ENCODE measurements around the gene JAKMIP2. TPM values are rescaled to one million over a fixed set of nuclear protein-coding genes. Genes with fewer than 3 reads are reported as not detected.

The JAKMIP2 gene
- total and polyA plus RNA-seq, 4 donors: 0.13 to 1.9 (median 0.42) TPM; not detected in 1

DNA sequence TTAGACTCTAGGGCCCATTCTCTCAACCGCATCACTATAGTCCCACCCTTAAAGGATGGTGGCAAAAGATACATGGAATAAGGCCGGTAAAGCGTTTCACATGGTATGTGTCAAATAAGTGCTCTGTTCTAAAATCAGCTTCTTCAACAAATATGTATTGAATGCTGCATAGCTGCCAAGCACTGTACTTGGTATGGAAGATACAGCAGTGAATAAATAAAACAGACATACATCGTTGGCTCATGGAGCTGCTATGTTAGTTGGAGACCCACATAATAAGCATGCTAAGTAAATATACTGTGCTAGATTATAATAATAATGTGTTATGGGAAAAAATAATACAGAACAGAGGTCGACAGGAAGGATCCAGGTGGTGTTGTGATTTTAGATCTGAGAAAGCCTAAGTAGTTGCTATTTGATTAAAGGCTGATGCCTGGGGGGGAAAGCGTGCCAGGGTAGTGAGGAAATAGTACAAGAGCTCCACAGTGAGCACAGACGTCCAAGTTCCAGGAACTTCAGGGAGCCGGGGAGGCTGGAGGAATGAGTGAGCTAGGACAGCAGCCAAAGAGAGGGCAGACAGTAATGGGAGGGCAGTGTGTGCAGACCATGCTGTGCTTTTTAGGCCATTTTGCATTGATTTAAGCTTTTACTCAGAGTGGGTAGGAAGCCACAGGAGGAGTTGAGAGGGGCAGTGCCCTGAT is 93.7 kb downstream of the JAKMIP2 start:
- peak; percentile 85 for ATAC-seq (ENCODE audit: low FRiP score)
- WGBS, 2 donors: 27 to 33% methylated on average over 8 of the region's 8 CpGs
- peak; percentile 59 to 76 for DNase-seq
- no peaks in the 10 kb centered on the region for H3K36me3 ChIP-seq (ENCODE audit: control insufficient read depth in 1 of 2, insufficient read depth in 2 of 2, low read length in 1 of 2)
- intact Hi-C loops (cut with DNase I): no loop called here
- H3K9me3 ChIP-seq (ENCODE audit: control insufficient read depth, low read length): no peaks in the 10 kb centered on the region
- H3K27ac ChIP-seq (ENCODE audit: low read depth in 1 of 2, low read length in 2 of 2): no peak overlapping the region
- H3K27me3 ChIP-seq (ENCODE audit: control insufficient read depth in 1 of 2, insufficient read depth in 2 of 2, low read length in 1 of 2): no peaks in the 10 kb centered on the region
- no peak overlapping the region for H3K4me3 ChIP-seq (ENCODE audit: low read length in 2 of 2)
- no peaks in the 10 kb centered on the region for H3K4me1 ChIP-seq (ENCODE audit: control insufficient read depth in 1 of 2, insufficient read depth in 2 of 2, low read length in 2 of 2)

DNA sequence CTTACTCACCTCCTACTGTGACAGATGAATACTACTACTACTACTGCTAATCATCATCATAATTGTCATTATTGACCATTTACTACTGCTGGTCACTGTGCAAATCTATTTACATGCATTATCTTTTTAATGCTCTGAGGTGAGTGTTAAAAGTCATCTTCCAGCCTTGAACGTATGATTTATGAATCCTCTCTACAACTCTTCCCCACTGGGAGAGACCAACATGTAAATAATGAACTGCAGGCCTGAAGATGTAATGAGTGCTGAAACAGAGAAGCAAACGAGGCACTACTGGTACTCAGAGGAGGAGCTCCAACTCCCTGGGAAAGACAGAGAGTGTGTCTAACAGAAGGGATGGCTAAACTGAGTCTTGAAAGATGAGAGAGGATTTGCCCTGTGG is 95.4 kb downstream of the JAKMIP2 start:
- no peaks in the 10 kb centered on the region for H3K4me1 ChIP-seq (ENCODE audit: control insufficient read depth in 1 of 2, insufficient read depth in 2 of 2, low read length in 2 of 2)
- ATAC-seq (ENCODE audit: low FRiP score): no peak
- no peaks in the 10 kb centered on the region for H3K9me3 ChIP-seq (ENCODE audit: control insufficient read depth, low read length)
- no peaks in the 10 kb centered on the region for H3K27me3 ChIP-seq (ENCODE audit: control insufficient read depth in 1 of 2, insufficient read depth in 2 of 2, low read length in 1 of 2)
- no peak for DNase-seq
- intact Hi-C loops (cut with DNase I): no loop called here
- WGBS, 2 donors: 88 to 89% methylated on average over 2 of the region's 2 CpGs
- H3K36me3 ChIP-seq (ENCODE audit: control insufficient read depth in 1 of 2, insufficient read depth in 2 of 2, low read length in 1 of 2): no peaks in the 10 kb centered on the region
- no peak overlapping the region for H3K27ac ChIP-seq (ENCODE audit: low read depth in 1 of 2, low read length in 2 of 2)
- no peak overlapping the region for H3K4me3 ChIP-seq (ENCODE audit: low read length in 2 of 2)

DNA sequence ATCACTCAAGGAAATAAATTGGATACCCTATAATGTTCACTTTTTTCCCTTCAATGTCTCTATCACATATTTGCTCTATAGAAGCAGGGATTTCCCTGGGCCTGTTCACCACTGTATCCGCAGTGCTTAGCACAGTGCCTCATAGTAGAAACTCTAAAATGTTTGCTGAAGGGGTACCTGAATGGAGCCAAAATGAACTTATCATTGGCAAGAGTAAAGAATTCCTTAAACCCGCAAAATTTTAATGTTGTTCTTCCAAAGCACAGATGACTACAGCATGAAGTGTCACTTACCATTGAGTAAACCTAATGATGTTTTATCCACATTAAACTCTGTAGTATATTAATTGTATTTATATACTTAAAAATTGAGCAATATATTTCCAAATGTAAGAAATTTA is 96.1 kb downstream of the JAKMIP2 start:
- ATAC-seq (ENCODE audit: low FRiP score) (no peak), DNase-seq (no peak)
- no peaks in the 10 kb centered on the region for H3K27me3 ChIP-seq (ENCODE audit: control insufficient read depth in 1 of 2, insufficient read depth in 2 of 2, low read length in 1 of 2)
- 49 to 50% methylated on average over 2 of the region's 2 CpGs for WGBS, 2 donors
- no peaks in the 10 kb centered on the region for H3K4me1 ChIP-seq (ENCODE audit: control insufficient read depth in 1 of 2, insufficient read depth in 2 of 2, low read length in 2 of 2)
- H3K9me3 ChIP-seq (ENCODE audit: control insufficient read depth, low read length): no peaks in the 10 kb centered on the region
- intact Hi-C loops (cut with DNase I): no loop called here
- H3K4me3 ChIP-seq (ENCODE audit: low read length in 2 of 2): no peak overlapping the region
- H3K27ac ChIP-seq (ENCODE audit: low read depth in 1 of 2, low read length in 2 of 2): no peak overlapping the region
- no peaks in the 10 kb centered on the region for H3K36me3 ChIP-seq (ENCODE audit: control insufficient read depth in 1 of 2, insufficient read depth in 2 of 2, low read length in 1 of 2)

DNA sequence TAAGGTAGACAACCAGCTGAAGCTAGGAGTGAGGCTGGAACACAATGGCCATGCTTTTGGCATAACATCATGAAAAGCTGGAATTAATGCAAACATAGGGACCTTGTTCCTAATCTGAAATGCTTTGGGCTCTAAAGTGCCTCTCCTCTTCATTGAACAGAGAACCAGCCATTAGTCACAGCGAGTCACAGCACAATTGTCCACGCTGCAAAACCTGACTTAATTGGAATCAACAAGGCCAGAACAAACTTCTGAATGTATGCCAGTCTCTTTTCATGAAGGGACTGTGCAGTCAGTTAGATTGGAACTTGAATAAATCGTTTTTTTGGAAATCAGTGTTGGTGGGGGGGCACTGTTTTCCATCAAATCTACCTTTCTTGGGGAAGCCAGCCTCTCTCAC is 96.5 kb downstream of the JAKMIP2 start:
- no peak overlapping the region for H3K4me3 ChIP-seq (ENCODE audit: low read length in 2 of 2)
- H3K36me3 ChIP-seq (ENCODE audit: control insufficient read depth in 1 of 2, insufficient read depth in 2 of 2, low read length in 1 of 2): no peaks in the 10 kb centered on the region
- no peaks in the 10 kb centered on the region for H3K4me1 ChIP-seq (ENCODE audit: control insufficient read depth in 1 of 2, insufficient read depth in 2 of 2, low read length in 2 of 2)
- intact Hi-C loops (cut with DNase I): no loop called here
- DNase-seq (no peak), ATAC-seq (ENCODE audit: low FRiP score) (no peak)
- H3K27me3 ChIP-seq (ENCODE audit: control insufficient read depth in 1 of 2, insufficient read depth in 2 of 2, low read length in 1 of 2): no peaks in the 10 kb centered on the region
- H3K9me3 ChIP-seq (ENCODE audit: control insufficient read depth, low read length): no peaks in the 10 kb centered on the region
- 62 to 74% methylated on average over 3 of the region's 3 CpGs for WGBS, 2 donors
- H3K27ac ChIP-seq (ENCODE audit: low read depth in 1 of 2, low read length in 2 of 2): no peak overlapping the region

DNA sequence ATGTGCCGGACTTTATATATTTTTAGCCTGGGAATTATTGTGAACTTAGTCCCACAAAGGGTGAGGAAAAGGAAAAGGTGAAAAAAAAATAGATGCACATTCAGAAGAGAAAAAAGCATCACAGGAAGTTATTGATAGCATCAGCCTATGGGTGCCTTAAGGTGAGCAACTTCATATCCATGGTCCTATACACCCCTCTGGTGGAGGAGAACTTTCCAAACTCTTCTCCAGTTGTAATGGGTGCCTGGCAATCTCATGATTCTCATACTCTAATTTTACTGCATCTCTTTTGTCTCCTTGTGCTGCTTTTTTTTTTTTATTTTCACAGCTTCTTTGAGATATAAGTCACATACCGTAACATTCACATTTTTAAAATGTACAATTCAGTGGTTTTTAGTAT is 107.4 kb downstream of the JAKMIP2 start:
- no peaks in the 10 kb centered on the region for H3K36me3 ChIP-seq (ENCODE audit: control insufficient read depth in 1 of 2, insufficient read depth in 2 of 2, low read length in 1 of 2)
- H3K4me1 ChIP-seq (ENCODE audit: control insufficient read depth in 1 of 2, insufficient read depth in 2 of 2, low read length in 2 of 2): no peaks in the 10 kb centered on the region
- intact Hi-C loops (cut with DNase I): no loop called here
- ATAC-seq (ENCODE audit: low FRiP score) (no peak), DNase-seq (no peak)
- no peak overlapping the region for H3K27ac ChIP-seq (ENCODE audit: low read depth in 1 of 2, low read length in 2 of 2)
- H3K9me3 ChIP-seq (ENCODE audit: control insufficient read depth, low read length): no peaks in the 10 kb centered on the region
- no peaks in the 10 kb centered on the region for H3K27me3 ChIP-seq (ENCODE audit: control insufficient read depth in 1 of 2, insufficient read depth in 2 of 2, low read length in 1 of 2)
- no peak overlapping the region for H3K4me3 ChIP-seq (ENCODE audit: low read length in 2 of 2)
- WGBS, 2 donors: 83 to 93% methylated on average over 2 of the region's 2 CpGs

DNA sequence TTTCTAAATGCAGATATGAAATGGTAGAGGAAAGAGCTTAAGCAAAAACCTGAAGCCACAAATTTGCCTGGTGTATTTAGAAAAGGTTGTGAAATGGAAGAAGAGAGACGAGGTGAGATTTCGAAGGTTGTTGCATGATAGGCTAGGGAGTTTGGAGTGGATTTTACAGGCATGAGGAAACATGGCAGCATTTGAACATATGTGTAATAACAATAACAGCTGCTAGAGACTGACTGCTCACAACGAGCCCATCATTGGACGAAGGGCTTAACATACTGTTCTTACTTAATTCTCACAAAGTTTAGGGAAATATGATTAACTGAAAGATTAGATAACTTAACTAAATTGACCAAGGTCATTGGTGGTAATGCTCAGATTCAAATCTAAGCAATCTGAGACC is 108.1 kb downstream of the JAKMIP2 start:
- Histone ChIP-seq H3K36me3 (ENCODE audit: control insufficient read depth in 1 of 2, insufficient read depth in 2 of 2, low read length in 1 of 2) (no peaks in the 10 kb centered on the region), H3K4me1 (ENCODE audit: control insufficient read depth in 1 of 2, insufficient read depth in 2 of 2, low read length in 2 of 2) (peaks cover 0 to 1% of the 10 kb centered on the region in 2 donors), H3K4me3 (ENCODE audit: low read length in 2 of 2) (no peak overlapping the region), H3K9me3 (ENCODE audit: control insufficient read depth, low read length) (no peaks in the 10 kb centered on the region), H3K27ac (ENCODE audit: low read depth in 1 of 2, low read length in 2 of 2) (no peak overlapping the region), H3K27me3 (ENCODE audit: control insufficient read depth in 1 of 2, insufficient read depth in 2 of 2, low read length in 1 of 2) (no peaks in the 10 kb centered on the region)
- WGBS, 2 donors: 88% methylated on average over 4 of the region's 4 CpGs
- intact Hi-C loops (cut with DNase I): no loop called here
- ATAC-seq (ENCODE audit: low FRiP score): no peak
- DNase-seq: no peak

DNA sequence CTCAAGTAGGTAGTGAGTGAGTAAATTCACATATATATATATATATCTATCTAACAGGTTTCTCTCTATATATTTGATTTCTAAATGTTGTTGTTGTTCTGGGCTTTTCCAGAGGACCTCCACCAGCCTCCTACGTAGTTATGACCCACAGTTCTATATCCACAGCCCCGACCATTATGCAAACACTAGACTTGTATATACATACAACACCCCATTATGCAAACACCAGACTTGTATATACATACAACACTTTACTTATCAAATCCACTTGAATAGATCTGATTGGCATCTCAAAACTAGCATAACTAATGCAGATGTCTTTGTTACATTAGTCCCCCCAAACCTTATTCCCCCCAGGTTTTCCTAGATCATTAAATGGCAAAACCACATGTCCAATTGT is 108.7 kb downstream of the JAKMIP2 start:
- DNase-seq (no peak), ATAC-seq (ENCODE audit: low FRiP score) (no peak)
- Histone ChIP-seq H3K4me1 (ENCODE audit: control insufficient read depth in 1 of 2, insufficient read depth in 2 of 2, low read length in 2 of 2) (peaks cover 1 to 6% of the 10 kb centered on the region in 2 donors), H3K4me3 (ENCODE audit: low read length in 2 of 2) (no peak overlapping the region), H3K27ac (ENCODE audit: low read depth in 1 of 2, low read length in 2 of 2) (no peak overlapping the region), H3K36me3 (ENCODE audit: control insufficient read depth in 1 of 2, insufficient read depth in 2 of 2, low read length in 1 of 2) (no peaks in the 10 kb centered on the region), H3K27me3 (ENCODE audit: control insufficient read depth in 1 of 2, insufficient read depth in 2 of 2, low read length in 1 of 2) (no peaks in the 10 kb centered on the region), H3K9me3 (ENCODE audit: control insufficient read depth, low read length) (no peaks in the 10 kb centered on the region)
- WGBS, 2 donors: 93 to 94% methylated on average over 2 of the region's 2 CpGs
- intact Hi-C loops (cut with DNase I): no loop called here

DNA sequence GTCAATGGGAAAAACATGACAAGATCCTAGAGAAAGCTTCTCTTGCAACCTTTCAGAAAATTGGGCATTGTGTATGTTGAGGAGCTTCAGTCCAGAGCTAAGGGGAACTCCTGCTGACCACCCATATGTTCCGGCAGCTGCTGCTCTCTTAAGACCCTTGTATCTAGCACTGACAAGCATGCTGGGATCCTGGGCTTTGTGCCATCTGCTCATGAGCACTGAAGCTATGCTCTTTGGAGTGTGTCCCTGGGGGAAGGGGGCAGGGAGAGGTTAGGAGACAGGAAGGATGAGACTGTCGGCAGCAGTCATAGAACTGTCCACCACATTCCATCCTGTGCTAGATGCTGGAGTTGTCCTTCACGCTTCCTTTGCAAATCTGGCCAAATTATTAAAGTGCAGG is 109.3 kb downstream of the JAKMIP2 start:
- Histone ChIP-seq H3K9me3 (ENCODE audit: control insufficient read depth, low read length) (no peaks in the 10 kb centered on the region), H3K4me1 (ENCODE audit: control insufficient read depth in 1 of 2, insufficient read depth in 2 of 2, low read length in 2 of 2) (peaks cover 1 to 6% of the 10 kb centered on the region in 2 donors), H3K27ac (ENCODE audit: low read depth in 1 of 2, low read length in 2 of 2) (no peak overlapping the region), H3K4me3 (ENCODE audit: low read length in 2 of 2) (no peak overlapping the region), H3K36me3 (ENCODE audit: control insufficient read depth in 1 of 2, insufficient read depth in 2 of 2, low read length in 1 of 2) (no peaks in the 10 kb centered on the region), H3K27me3 (ENCODE audit: control insufficient read depth in 1 of 2, insufficient read depth in 2 of 2, low read length in 1 of 2) (no peaks in the 10 kb centered on the region)
- ATAC-seq (ENCODE audit: low FRiP score) (no peak), DNase-seq (no peak)
- 77 to 93% methylated on average over 3 of the region's 3 CpGs for WGBS, 2 donors
- intact Hi-C loops (cut with DNase I): no loop called here

DNA sequence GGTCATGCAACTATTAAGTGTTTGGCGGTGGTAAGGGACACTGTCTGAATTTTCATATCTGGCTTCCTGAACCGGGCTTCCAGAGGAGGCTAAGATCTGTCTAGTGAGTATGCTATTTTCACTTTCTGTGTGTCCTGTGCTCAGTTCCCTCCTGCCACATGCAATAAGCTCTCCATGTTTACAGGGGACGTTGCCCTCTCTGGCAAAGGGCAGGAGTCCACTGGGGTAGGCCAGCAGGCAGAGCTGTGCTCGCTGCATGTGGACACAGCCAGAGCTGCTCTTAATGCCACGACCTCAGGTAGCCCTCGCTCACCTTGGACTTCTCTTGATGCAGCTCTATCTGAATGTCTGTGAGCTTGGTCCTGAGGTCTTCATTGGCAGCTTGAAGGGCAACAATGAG is 111.2 kb downstream of the JAKMIP2 start:
- ATAC-seq (ENCODE audit: low FRiP score): no peak

More for the DNA sequence above, 111.2 kb downstream of the JAKMIP2 start:
- no peaks in the 10 kb centered on the region for H3K36me3 ChIP-seq (ENCODE audit: control insufficient read depth in 1 of 2, insufficient read depth in 2 of 2, low read length in 1 of 2)
- H3K4me1 ChIP-seq (ENCODE audit: control insufficient read depth in 1 of 2, insufficient read depth in 2 of 2, low read length in 2 of 2): peaks cover 1 to 6% of the 10 kb centered on the region in 2 donors
- no peaks in the 10 kb centered on the region for H3K9me3 ChIP-seq (ENCODE audit: control insufficient read depth, low read length)
- 95 to 96% methylated on average over 6 of the region's 6 CpGs for WGBS, 2 donors
- no peaks in the 10 kb centered on the region for H3K27me3 ChIP-seq (ENCODE audit: control insufficient read depth in 1 of 2, insufficient read depth in 2 of 2, low read length in 1 of 2)
- H3K4me3 ChIP-seq (ENCODE audit: low read length in 2 of 2): no peak overlapping the region
- DNase-seq: no peak
- no peak overlapping the region for H3K27ac ChIP-seq (ENCODE audit: low read depth in 1 of 2, low read length in 2 of 2)
- intact Hi-C loops (cut with DNase I): no loop called here
